Uterus (tissue), 4 donors: ENCODE data around the gene RNU4-1. TPM values are rescaled to one million over a fixed set of nuclear protein-coding genes. Genes with fewer than 3 reads are reported as not detected.
"Not testable (repeated sequence)": the region's sequence is repeated elsewhere in the genome, so short reads cannot be mapped to it uniquely, and the experiment has no call there.

Experiments used
- DNase-seq, 2 donors: peaks; one replicate each; pipeline ENCODE4 v3.0.0-alpha.2; 2019 to 2020
- H3K27ac ChIP-seq, 2 donors: fragments of 200-600 bp; sonication (generic); 1 replicate in 1 of 2; 2 replicates in 1 of 2; pipeline ENCODE4 v1.5.1; 2016 to 2018
- H3K27me3 ChIP-seq, 2 donors: fragments of 200-600 bp; sonication (generic); one replicate each; pipeline ENCODE4 v1.5.1; 2018 to 2019; ENCODE audit warnings: control low read depth in 1 of 2
- H3K36me3 ChIP-seq, 2 donors: fragments of 200-600 bp; sonication (generic); one replicate each; pipeline ENCODE4 v1.5.1; 2019; ENCODE audit warnings: control low read depth in 1 of 2
- H3K4me1 ChIP-seq, 2 donors: fragments of 200-600 bp; sonication (generic); one replicate each; pipeline ENCODE4 v1.5.1; 2018 to 2019; ENCODE audit warnings: control low read depth in 1 of 2
- H3K4me3 ChIP-seq, 2 donors: fragments of 200-600 bp; sonication (generic); 1 replicate in 1 of 2; 2 replicates in 1 of 2; pipeline ENCODE4 v1.5.1; 2018 to 2019; ENCODE audit warnings: mild to moderate bottlenecking in 1 of 2
- H3K9me3 ChIP-seq, 2 donors: fragments of 200-600 bp; sonication (generic); one replicate each; pipeline ENCODE4 v1.5.1; 2019; ENCODE audit warnings: control low read depth in 1 of 2
- CTCF ChIP-seq, 4 experiments: fragments of 200-600 bp in 2 of 4; fragments of 450-650 bp in 2 of 4; sonication (generic) in 2 of 4; IDR thresholded peaks; one replicate each; pipeline ENCODE4 v1.5.1; 2016 to 2019; ENCODE audit warnings: antibody characterized with exemption in 4 of 4, mild to moderate bottlenecking in 2 of 4, moderate library complexity in 1 of 4
- POLR2A ChIP-seq, 2 donors: fragments of 450-650 bp; IDR thresholded peaks; one replicate each; pipeline ENCODE4 v1.6.1; 2016; ENCODE audit warnings: antibody characterized with exemption in 2 of 2, mild to moderate bottlenecking in 1 of 2, moderate library complexity in 1 of 2
- intact Hi-C: fragments of 100-400 bp; cut with DNase I; formaldehyde crosslinking; loops from one replicate; pipeline ENCODE4 v1.15.1; 2023; ENCODE audit warnings: low total_unique reads
- total RNA-seq, 4 donors: library from RNA; depleted of rRNA in 3 of 4; stranded (reverse); fragments of >200 nt in 3 of 4; gene quantifications; one replicate each; pipeline versions ENCODE4 v1.1.0 to v1.2.4, GENCODE V29; 2014 to 2023
- donor health status: DM: yes; HTN: yes; CAD: no.

Gene RNU4-1
- total RNA-seq, 4 donors from 2014 or later = under 0.01 to 2,308 (median under 0.01) TPM

GRCh38 chr12:120335447-120335846, 42.4 kb upstream of the RNU4-1 start:
- H3K36me3 ChIP-seq, H3K27ac ChIP-seq, H3K9me3 ChIP-seq, H3K27me3 ChIP-seq, H3K4me3 ChIP-seq, intact Hi-C loops, H3K4me1 ChIP-seq: not testable (repeated sequence)
- peak; percentile 42 to 50 for DNase-seq
- peak; percentile 47 to 65 (median 56) for TF ChIP-seq CTCF (IDR thresholded peaks at IDR 0.05)

DNA sequence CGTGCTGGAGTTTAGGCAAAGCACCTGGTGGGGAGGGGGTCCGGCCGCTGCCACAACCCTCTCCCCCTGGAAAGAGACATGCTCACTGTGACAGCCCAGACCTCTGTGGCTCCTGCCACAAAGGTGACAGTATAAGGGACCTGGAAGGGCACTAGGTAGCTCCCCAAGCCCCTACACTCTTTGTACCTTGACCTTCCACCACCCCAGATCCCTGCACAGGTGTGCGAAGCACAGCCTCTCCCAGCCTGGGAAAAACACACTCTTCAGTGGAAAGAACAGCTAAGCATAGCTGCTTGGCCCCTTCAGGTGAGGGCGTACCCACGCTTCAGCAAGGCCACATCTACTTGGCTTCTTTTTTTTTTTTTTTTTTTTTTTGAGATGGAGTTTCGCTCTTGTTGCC, 39.5 kb upstream of the RNU4-1 start:
- Histone ChIP-seq H3K9me3 (no peaks in the 10 kb centered on the region), H3K27me3 (no peaks in the 10 kb centered on the region)
- no peak for DNase-seq

DNA sequence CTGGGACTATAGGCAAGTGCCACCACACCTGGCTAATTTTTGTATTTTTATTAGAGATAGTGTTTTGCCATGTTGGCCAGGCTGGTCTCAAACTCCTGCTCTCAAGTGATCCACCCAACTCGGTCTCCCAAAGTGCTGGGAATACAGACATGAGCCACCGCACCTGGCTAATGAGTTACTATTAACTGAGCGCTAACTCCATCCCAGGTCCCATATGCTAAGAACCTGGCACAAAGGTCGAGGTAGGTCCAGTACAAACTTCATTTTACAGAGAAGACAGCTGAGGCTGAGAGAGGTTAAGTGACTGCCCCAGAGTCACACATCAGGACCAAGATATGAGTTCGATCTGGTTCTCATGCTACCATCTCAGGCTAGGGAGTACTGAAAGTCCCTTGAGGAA, 39.0 kb upstream of the RNU4-1 start:
- H3K27me3 ChIP-seq = no peaks in the 10 kb centered on the region
- DNase-seq = no peak
- TF ChIP-seq POLR2A (IDR thresholded peaks at IDR 0.05) (no peak), CTCF (IDR thresholded peaks at IDR 0.05) (no peak)
- no peak overlapping the region for H3K27ac ChIP-seq
- intact Hi-C loops = no loop called here
- H3K4me3 ChIP-seq = no peak overlapping the region
- H3K36me3 ChIP-seq = no peaks in the 10 kb centered on the region
- no peaks in the 10 kb centered on the region for H3K4me1 ChIP-seq
- H3K9me3 ChIP-seq = no peaks in the 10 kb centered on the region

More for the DNA sequence above, 39.5 kb upstream of the RNU4-1 start:
- H3K4me3 ChIP-seq = no peak overlapping the region
- H3K27ac ChIP-seq = no peak overlapping the region
- TF ChIP-seq POLR2A (IDR thresholded peaks at IDR 0.05) = no peak
- TF ChIP-seq CTCF (IDR thresholded peaks at IDR 0.05) = no peak
- no peaks in the 10 kb centered on the region for H3K36me3 ChIP-seq
- H3K4me1 ChIP-seq = no peaks in the 10 kb centered on the region
- intact Hi-C loops = no loop called here

- H3K36me3 ChIP-seq = no peaks in the 10 kb centered on the region
- H3K27ac ChIP-seq = no peak overlapping the region
- TF ChIP-seq CTCF (IDR thresholded peaks at IDR 0.05) (no peak), POLR2A (IDR thresholded peaks at IDR 0.05) (no peak)
- no peaks in the 10 kb centered on the region for H3K9me3 ChIP-seq
- DNase-seq = no peak
- intact Hi-C loops = no loop called here
- H3K27me3 ChIP-seq = no peaks in the 10 kb centered on the region
- no peak overlapping the region for H3K4me3 ChIP-seq
- no peaks in the 10 kb centered on the region for H3K4me1 ChIP-seq
These were observed 38.4 kb upstream of the RNU4-1 start for GRCh38 chr12:120331390-120331789.

DNA sequence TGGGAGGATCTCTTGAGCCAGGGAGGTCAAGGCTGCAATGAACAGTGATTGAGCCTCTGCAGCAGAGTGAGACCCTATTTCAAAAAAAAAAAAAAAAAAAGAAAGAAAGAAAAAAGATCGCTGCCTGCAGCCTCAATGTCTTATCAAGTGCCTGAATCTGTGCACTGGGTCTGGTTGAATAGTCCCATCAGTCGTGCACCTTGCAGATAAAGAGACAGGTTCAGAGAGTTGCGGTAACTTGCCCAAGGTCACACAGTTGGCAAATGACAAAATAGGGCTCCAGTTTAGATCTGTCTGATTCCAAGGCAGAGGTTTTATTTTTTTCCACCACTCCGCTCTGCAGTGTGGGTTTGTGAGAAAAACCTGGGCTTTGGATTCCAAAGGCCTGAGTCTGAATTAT, 35.2 kb upstream of the RNU4-1 start:
- Histone ChIP-seq H3K27ac (no peak overlapping the region), H3K27me3 (no peaks in the 10 kb centered on the region), H3K36me3 (no peaks in the 10 kb centered on the region), H3K4me3 (no peak overlapping the region), H3K9me3 (no peaks in the 10 kb centered on the region), H3K4me1 (no peaks in the 10 kb centered on the region)
- intact Hi-C loops = no loop called here
- DNase-seq = no peak
- TF ChIP-seq CTCF (IDR thresholded peaks at IDR 0.05) = no peak
- TF ChIP-seq POLR2A (IDR thresholded peaks at IDR 0.05) = no peak
